Ramos (cell line): Measurements from ENCODE around the gene ZNF664.

Source experiments
- in situ Hi-C: fragments of 300-500 bp; cut with MboI; formaldehyde crosslinking; loops from one replicate; pipeline ENCODE4 v1.14.3; 2022; ENCODE audit warnings: low sequenced_read_pairs; ENCODE audit not compliant: unreplicated experiment

Gene ZNF664

GRCh38 chr12:124026755-124027745 is 54.0 kb downstream of the ZNF664 start:
- in situ Hi-C loops, result loop anchor here (25.0 kb wide), 1 partner anchor 285 kb away; no protein-coding TSS in a partner anchor

GRCh38 chr12:124027753-124028554 is 54.9 kb downstream of the ZNF664 start:
- in situ Hi-C loops, result loop anchor here (25.0 kb wide), 1 partner anchor 284 kb away; no protein-coding TSS in a partner anchor

DNA sequence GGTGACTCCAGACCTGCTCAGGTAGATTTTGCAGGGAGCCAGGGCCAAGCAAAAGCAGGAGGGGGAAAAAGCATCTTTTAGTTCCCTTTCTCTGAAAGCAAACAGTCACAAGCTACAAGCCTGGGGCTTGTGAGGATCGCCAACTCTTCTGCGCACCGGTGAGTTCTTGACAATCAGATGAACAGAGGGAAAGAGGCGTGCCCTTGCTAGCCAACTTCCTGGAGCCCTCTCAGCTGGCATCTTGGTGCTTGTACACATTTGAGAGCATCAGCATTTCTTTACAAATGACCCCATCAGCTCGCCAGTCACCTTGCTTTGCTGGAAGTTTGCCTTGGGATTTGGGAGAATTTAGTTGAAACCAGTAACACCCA is 55.5 kb downstream of the ZNF664 start:
- in situ Hi-C loops, result loop anchor here (25.0 kb wide), 1 partner anchor 284 kb away; no protein-coding TSS in a partner anchor

DNA sequence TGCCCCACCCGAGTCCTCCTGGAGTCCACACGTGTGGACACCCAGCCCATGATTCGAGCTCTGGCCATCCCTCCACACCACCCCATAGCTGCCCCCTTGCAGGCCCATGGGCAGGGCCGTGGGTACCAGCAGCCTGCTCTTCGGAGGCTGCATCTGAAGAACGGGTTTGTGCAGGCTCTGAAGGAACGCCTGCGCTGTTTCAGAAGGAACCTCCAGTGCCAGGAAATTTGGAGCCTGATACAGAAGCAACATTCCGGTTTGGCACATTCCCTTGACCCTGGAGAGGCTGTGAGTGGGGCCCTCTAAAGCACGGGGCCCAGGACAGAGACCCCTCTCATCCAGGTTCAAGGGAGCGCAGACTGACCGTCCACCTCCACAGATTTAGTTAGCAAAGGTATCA is 57.0 kb downstream of the ZNF664 start:
- in situ Hi-C loops, result loop anchor here (5.0 to 25.0 kb wide), 2 partner anchors 282 to 737 kb away; no protein-coding TSS in a partner anchor

GRCh38 chr12:124030510-124030909 is 57.5 kb downstream of the ZNF664 start:
- in situ Hi-C loops, result loop anchor here (5.0 to 25.0 kb wide), 2 partner anchors 282 to 737 kb away; no protein-coding TSS in a partner anchor

DNA sequence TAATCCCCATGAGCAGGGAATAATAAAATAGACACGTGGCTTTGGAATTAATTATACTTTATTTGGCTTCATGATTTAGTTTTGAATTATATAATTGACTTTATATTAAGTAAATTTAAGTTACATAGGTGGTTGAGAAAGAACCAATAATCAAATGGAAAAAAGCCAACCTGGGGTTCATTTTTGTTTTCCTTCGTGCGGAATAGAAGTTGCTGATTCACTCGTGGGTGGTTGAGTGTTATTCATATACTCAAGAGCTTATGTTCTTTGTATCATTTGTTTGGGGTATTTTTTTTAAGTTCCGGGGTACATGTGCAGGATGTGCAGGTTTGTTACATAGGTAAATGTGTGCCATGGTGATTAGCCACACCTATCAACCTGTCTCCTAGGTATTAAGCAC is 58.0 kb downstream of the ZNF664 start:
- in situ Hi-C loops, result loop anchor here (5.0 to 25.0 kb wide), 2 partner anchors 281 to 736 kb away; no protein-coding TSS in a partner anchor

DNA sequence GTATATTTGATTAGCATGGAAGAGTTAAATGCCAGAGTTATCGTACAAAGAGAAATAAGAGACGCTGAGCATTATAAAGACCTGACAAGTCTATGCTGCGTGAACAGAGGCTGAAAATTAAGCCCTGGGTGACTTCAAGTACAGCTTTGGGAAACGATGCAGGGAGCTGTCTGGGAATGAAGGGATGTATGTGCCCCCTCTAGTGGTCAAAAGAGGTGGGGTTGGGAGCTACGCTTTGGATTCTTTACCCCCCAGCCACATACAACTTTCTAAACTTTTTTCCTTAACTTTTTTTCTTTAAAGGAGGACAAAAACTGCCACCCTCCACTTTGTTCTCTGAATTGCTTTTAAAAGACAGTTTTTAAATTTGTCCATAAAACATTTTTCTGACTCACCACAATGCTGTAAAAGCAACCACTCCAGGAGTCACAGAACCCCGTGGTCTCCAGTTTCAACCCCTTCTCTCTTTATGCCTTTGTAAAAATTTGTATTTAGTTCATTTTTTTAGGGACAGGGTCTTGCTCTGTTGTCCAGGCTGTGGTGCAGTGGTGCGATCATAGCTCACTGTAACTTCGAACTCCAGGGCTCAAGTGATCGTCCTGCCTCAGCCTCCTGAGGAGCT is 59.4 kb downstream of the ZNF664 start:
- in situ Hi-C loops, result loop anchor here (5.0 to 25.0 kb wide), 2 partner anchors 280 to 735 kb away; no protein-coding TSS in a partner anchor

DNA sequence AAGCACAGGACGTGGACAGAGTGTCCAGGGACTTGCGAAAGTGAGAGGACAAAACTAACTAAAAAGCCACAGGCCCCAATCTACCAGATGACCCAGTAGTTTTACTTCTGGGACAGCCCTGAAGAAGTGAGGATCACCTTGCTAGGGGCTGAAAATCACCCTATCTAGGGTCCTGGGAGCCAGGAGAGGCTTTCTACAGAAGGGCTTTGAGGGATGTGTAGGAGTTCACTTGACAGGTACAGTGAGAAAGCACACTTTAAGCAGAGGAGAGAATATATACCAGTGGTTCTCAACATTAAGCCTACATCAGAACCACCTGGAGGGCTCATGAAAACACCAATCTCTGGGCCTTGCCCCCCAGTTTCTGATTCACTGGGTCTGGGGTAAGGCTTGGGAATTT is 60.8 kb downstream of the ZNF664 start:
- in situ Hi-C loops, result loop anchor here (5.0 to 25.0 kb wide), 2 partner anchors 278 to 733 kb away; no protein-coding TSS in a partner anchor

DNA sequence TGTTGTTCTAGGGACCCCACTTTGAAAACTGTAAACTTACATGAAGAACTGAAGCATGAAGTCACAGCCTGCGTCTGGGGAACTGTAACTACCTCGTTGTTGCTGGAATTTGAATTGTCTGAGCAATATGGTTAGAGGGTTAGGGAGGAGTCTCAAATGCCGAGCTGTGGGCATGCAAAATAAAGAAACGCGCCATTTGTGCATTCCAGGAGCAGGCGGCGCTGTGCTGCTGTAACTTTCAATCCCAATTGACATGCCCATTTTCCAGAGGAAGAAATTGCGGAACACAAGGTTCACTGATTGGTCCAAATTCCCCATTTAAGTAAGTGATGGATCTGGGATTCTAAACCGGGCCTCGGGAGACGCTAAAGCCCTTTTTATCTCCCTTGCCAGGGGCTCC is 61.3 kb downstream of the ZNF664 start:
- in situ Hi-C loops, result loop anchor here (5.0 to 25.0 kb wide), 2 partner anchors 278 to 733 kb away; no protein-coding TSS in a partner anchor

DNA sequence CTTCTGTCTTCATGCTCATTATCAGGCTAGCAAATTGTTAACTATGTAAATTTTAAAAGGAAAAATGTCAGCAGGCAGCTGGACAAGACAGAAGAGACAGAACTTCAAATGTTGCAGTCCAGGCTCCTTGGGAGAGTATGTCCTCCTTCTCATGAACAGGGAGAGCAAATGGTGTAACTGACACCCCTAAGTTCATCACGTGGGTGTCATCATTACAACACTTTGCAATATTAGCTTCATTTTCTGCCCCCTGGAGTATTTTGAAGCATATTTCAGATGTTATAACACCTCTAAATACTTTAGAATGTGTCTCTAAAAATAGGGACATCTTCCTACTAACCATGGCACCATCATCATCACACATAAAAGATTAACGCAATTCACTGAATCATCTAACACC is 62.1 kb downstream of the ZNF664 start:
- in situ Hi-C loops, result loop anchor here (25.0 kb wide), 1 partner anchor 277 kb away; no protein-coding TSS in a partner anchor

DNA sequence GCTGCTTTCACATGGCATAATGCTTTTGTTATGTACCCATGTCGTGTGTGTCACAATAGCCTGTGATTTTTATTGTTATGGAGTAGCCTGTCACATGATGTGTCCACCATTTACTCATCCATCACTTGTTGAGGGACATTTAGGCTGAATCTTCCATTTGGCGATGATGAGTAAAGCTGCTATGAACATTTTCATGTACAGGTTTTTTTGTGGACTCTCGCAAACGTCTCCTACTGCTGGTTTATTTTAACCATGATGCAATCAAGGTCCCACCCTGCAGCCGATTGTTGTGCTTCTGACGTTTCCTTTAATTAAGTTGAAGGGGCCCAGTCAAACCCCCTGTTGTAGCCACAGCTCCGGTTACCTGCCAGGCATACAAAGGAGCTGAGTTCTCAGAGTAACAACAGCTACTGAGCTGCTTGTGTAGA is 63.2 kb downstream of the ZNF664 start:
- in situ Hi-C loops, result loop anchor here (25.0 kb wide), 1 partner anchor 276 kb away; no protein-coding TSS in a partner anchor

GRCh38 chr12:124036657-124037109 is 63.7 kb downstream of the ZNF664 start:
- in situ Hi-C loops, result loop anchor here (25.0 kb wide), 1 partner anchor 276 kb away; no protein-coding TSS in a partner anchor

- in situ Hi-C loops, result loop anchor here (25.0 kb wide), 1 partner anchor 275 kb away; no protein-coding TSS in a partner anchor
Measured at GRCh38 chr12:124037331-124037730, 64.3 kb downstream of the ZNF664 start.

DNA sequence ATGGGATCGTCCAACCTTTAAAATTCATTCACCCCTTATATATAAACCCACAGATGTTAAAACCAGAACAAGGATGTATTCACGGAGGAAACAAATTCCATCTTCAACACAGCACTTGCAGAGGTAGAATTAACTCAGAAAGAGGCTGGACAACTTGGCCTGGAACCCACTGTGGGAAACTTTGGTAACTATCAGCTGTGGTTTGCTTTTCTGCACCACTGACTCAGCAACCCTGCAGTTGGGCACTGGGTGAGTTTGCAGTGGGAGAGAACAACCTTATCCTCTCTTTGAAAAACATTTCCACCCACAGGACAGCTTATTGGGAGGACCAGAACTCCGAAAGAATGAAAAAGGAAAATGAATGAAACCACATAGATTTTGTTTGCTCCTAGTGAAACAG is 66.3 kb downstream of the ZNF664 start:
- in situ Hi-C loops, result loop anchor here (25.0 kb wide), 1 partner anchor 273 kb away; no protein-coding TSS in a partner anchor

- in situ Hi-C loops, result loop anchor here (25.0 kb wide), 1 partner anchor 272 kb away; no protein-coding TSS in a partner anchor
Measured at GRCh38 chr12:124040291-124040690, 67.3 kb downstream of the ZNF664 start.

- in situ Hi-C loops, result loop anchor here (25.0 kb wide), 1 partner anchor 272 kb away; no protein-coding TSS in a partner anchor
Measured at GRCh38 chr12:124040737-124041136, 67.7 kb downstream of the ZNF664 start.

DNA sequence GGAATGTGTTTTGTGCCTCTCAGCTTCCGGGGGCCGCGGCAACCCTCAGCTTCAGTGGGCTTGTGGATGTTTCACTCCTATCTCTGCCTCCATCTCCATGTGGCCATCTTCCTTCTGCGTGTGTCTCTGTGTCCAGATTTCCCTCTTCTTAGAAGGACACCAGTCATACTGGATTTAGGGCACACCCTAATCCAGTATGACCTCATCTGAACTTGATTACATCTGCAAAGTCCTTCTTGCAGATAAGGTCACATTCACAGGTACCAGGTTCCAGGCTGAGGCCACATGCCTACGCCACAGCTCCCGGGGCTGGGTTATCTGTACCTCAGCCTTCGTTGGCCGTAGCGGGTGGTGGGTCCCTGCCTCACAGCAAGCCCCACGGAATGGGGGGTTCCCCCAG is 68.9 kb downstream of the ZNF664 start:
- in situ Hi-C loops, result loop anchor here (25.0 kb wide), 1 partner anchor 270 kb away; no protein-coding TSS in a partner anchor

DNA sequence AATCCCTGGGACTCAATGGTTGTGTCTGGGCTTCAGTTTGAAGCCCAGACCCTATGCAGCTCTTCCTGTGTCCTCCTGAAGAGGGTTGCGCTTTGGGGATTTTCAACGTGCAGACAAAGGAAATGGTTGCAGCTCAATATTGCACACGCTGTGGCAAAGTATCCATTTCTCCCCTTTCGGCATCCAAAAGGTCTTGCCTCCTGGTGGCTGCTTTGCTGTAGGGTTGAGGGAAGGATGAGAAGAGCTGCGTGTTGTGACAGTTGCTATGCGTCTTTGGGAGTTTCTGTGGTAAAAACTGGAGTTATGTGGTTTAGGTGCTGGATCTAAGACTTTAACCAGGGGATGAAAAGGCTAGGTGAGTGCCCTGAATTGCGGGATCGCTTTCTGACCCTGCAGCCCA is 71.0 kb downstream of the ZNF664 start:
- in situ Hi-C loops, result loop anchor here (25.0 kb wide), 1 partner anchor 268 kb away; no protein-coding TSS in a partner anchor

DNA sequence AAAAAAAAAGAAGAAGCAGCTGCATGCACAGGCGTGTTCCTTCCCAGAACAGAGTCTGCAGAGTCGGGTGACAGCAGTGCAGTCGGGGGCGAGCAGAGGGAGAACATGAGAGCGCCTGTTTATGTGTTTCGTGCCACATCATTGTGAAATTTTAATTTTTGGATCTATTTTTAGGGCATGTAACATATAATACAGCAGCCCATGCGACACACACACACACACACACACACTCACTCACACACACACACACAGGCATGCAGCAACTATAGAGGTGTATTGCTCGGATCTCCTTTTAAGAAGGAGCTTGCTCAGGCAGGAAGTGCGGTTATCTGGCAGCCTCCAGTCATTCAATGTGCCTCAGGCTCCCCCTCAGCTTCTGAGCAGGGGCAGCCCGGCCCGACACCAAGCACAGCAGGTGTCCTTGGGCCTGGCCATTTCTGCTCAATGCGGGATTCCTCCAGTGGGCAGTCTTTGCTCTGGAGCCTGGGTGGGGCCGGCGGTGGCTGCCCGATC is 71.8 kb downstream of the ZNF664 start:
- in situ Hi-C loops, result loop anchor here (25.0 kb wide), 1 partner anchor 267 kb away; no protein-coding TSS in a partner anchor
